ENCODE measurements around the gene TAF11L14.
"Not testable (repeated sequence)": the region's sequence is repeated elsewhere in the genome, so short reads cannot be mapped to it uniquely, and the experiment has no call there.

The TAF11L14 gene

GRCh38 chr5:17620627-17621026, 13.6 kb upstream of the TAF11L14 start:
- no peak overlapping the region for H3K4me3 ChIP-seq (ENCODE audit: low read length)
- DNase-seq (ENCODE audit: low read depth), result no peak
- TF ChIP-seq CTCF (IDR thresholded peaks at IDR 0.05; ENCODE audit: insufficient read depth, low read depth, low read length, missing control alignments), result no peak

GRCh38 chr5:17625686-17626085, 8.6 kb upstream of the TAF11L14 start:
- H3K4me3 ChIP-seq (ENCODE audit: low read length), result no peak overlapping the region
- TF ChIP-seq CTCF (IDR thresholded peaks at IDR 0.05; ENCODE audit: insufficient read depth, low read depth, low read length, missing control alignments), result no peak
- no peak for DNase-seq (ENCODE audit: low read depth)

GRCh38 chr5:17631788-17632187, 2.5 kb upstream of the TAF11L14 start, which contains the start of gene TAF11L13:
Gene TAF11L13, plus strand, starts transcription at chr5:17632088.
- not testable (repeated sequence) for H3K4me3 ChIP-seq (ENCODE audit: low read length); DNase-seq (ENCODE audit: low read depth)

- DNase-seq (ENCODE audit: low read depth); H3K4me3 ChIP-seq (ENCODE audit: low read length): not testable (repeated sequence)
Measured at GRCh38 chr5:17649232-17649631, 15.0 kb downstream of the TAF11L14 start.

- H3K4me3 ChIP-seq (ENCODE audit: low read length); DNase-seq (ENCODE audit: low read depth): not testable (repeated sequence)
Measured at GRCh38 chr5:17655201-17655759, 21.0 kb downstream of the TAF11L14 start.

- no peak for TF ChIP-seq CTCF (IDR thresholded peaks at IDR 0.05; ENCODE audit: insufficient read depth, low read depth, low read length, missing control alignments)
- no peak overlapping the region for H3K4me3 ChIP-seq (ENCODE audit: low read length)
- DNase-seq (ENCODE audit: low read depth), result no peak
Measured at GRCh38 chr5:17655921-17656320, 21.7 kb downstream of the TAF11L14 start.

- TF ChIP-seq CTCF (IDR thresholded peaks at IDR 0.05; ENCODE audit: insufficient read depth, low read depth, low read length, missing control alignments), result no peak
Measured at GRCh38 chr5:17663182-17663581, 28.9 kb downstream of the TAF11L14 start.

GRCh38 chr5:17665836-17666235, 31.6 kb downstream of the TAF11L14 start:
- no peak for TF ChIP-seq CTCF (IDR thresholded peaks at IDR 0.05; ENCODE audit: insufficient read depth, low read depth, low read length, missing control alignments)
- H3K4me3 ChIP-seq (ENCODE audit: low read length), result no peak overlapping the region
- DNase-seq (ENCODE audit: low read depth), result no peak

More at GRCh38 chr5:17663182-17663581, 28.9 kb downstream of the TAF11L14 start:
- H3K4me3 ChIP-seq (ENCODE audit: low read length), result no peak overlapping the region
- DNase-seq (ENCODE audit: low read depth), result no peak
